Measurements from ENCODE around the gene HSPBP1.

GRCh38 chr19:55269299-55269698, 10.6 kb downstream of the HSPBP1 start:
- no peak for TF ChIP-seq ZNF639 (tag by site-specific recombination; IDR thresholded peaks at IDR 0.05)
- no peak for TF ChIP-seq ZNF324 (tag by site-specific recombination; IDR thresholded peaks at IDR 0.05)
- no peak for TF ChIP-seq ELK4 (IDR thresholded peaks at IDR 0.05; ENCODE audit: borderline replicate concordance, low read depth, low read length)
- no peak for TF ChIP-seq SP3 (tag by site-specific recombination; IDR thresholded peaks at IDR 0.05)
- no peak for TF ChIP-seq CTCF (tag by site-specific recombination; IDR thresholded peaks at IDR 0.05)
- TF ChIP-seq ZNF132 (tag by site-specific recombination; IDR thresholded peaks at IDR 0.05; ENCODE audit: borderline replicate concordance), result no peak

All from HEK293 (cell line).